ENCODE measurements around the gene FUZ.

DNA sequence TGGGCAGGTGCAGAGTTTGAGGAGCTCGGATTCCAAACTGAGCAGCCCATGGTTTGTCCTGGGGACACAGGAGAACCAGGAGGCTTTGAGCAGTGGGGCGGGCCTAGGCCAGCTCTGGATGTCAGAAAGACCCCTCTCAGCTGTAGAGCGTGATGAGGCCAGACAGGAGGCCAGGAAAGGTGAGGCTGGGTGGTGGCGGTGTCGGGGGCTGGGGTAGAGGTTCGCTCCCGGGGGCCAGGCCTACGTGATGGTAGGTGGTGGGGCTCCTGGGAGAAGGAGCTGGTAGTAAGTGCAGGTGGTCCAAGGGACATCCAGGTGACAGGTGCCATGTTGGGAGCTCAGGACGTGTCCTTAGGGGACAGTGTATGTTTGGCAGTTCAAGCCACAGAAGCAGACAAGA is 24.3 kb upstream of the FUZ start:
- TF ChIP-seq POLR2AphosphoS5 (IDR thresholded peaks at IDR 0.05; ENCODE audit: low read depth, low read length) = no peak
- TF ChIP-seq NRF1 (IDR thresholded peaks at IDR 0.05; ENCODE audit: low read depth, low read length) = no peak
- TF ChIP-seq, protein P1, sequence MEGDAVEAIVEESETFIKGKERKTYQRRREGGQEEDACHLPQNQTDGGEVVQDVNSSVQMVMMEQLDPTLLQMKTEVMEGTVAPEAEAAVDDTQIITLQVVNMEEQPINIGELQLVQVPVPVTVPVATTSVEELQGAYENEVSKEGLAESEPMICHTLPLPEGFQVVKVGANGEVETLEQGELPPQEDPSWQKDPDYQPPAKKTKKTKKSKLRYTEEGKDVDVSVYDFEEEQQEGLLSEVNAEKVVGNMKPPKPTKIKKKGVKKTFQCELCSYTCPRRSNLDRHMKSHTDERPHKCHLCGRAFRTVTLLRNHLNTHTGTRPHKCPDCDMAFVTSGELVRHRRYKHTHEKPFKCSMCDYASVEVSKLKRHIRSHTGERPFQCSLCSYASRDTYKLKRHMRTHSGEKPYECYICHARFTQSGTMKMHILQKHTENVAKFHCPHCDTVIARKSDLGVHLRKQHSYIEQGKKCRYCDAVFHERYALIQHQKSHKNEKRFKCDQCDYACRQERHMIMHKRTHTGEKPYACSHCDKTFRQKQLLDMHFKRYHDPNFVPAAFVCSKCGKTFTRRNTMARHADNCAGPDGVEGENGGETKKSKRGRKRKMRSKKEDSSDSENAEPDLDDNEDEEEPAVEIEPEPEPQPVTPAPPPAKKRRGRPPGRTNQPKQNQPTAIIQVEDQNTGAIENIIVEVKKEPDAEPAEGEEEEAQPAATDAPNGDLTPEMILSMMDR (IDR thresholded peaks at IDR 0.05; ENCODE audit: control extremely low read depth in 1 of 3, insufficient read depth in 1 of 3, low read depth in 1 of 3, low read length in 3 of 3) = no peak
- TF ChIP-seq, protein P2, sequence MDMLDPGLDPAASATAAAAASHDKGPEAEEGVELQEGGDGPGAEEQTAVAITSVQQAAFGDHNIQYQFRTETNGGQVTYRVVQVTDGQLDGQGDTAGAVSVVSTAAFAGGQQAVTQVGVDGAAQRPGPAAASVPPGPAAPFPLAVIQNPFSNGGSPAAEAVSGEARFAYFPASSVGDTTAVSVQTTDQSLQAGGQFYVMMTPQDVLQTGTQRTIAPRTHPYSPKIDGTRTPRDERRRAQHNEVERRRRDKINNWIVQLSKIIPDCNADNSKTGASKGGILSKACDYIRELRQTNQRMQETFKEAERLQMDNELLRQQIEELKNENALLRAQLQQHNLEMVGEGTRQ (IDR thresholded peaks at IDR 0.05; ENCODE audit: low read length) = no peak
- no peak for TF ChIP-seq HDAC2 (IDR thresholded peaks at IDR 0.05; ENCODE audit: borderline replicate concordance in 1 of 2, low read depth in 2 of 2, low read length in 2 of 2)
- TF ChIP-seq YY1 (IDR thresholded peaks at IDR 0.05; ENCODE audit: low read depth, low read length) = no peak
- no peak for TF ChIP-seq CREB1 (IDR thresholded peaks at IDR 0.05)
- no peak for TF ChIP-seq EP300 (IDR thresholded peaks at IDR 0.05; ENCODE audit: borderline replicate concordance in 1 of 2, low read depth in 2 of 2, low read length in 2 of 2)
- TF ChIP-seq POLR2A (IDR thresholded peaks at IDR 0.05; ENCODE audit: control extremely low read depth in 1 of 2, low read depth in 2 of 2, low read length in 2 of 2) = no peak

All from H1 (cell line).